HepG2 (cell line): Measurements from ENCODE around the gene GAS2. TPM values are rescaled to one million over a fixed set of nuclear protein-coding genes. Genes with fewer than 3 reads are reported as not detected.

ENCODE experiments used
- FOXK2 ChIP-seq: fragments of 450-650 bp; IDR thresholded peaks from 2 replicates; pipeline ENCODE4 v1.6.1; 2016
- FOXP1 ChIP-seq, 2 experiments: fragments of 450-650 bp in 1 of 2; IDR thresholded peaks; 2 replicates each; pipeline ENCODE4 v1.6.1; 2017 to 2018; ENCODE audit warnings: antibody characterized with exemption in 1 of 2
- HMG20A ChIP-seq: IDR thresholded peaks from 2 replicates; pipeline ENCODE4 v1.6.1; 2016; ENCODE audit warnings: borderline replicate concordance
- HMGXB3 ChIP-seq: sonication (generic); formaldehyde crosslinking; IDR thresholded peaks from 2 replicates; pipeline ENCODE4 v1.4.0; 2020; ENCODE audit warnings: missing genetic modification reagents, borderline replicate concordance
- HNF1A ChIP-seq, 2 experiments: sonication (generic) in 1 of 2; formaldehyde crosslinking in 1 of 2; IDR thresholded peaks; 2 replicates each; pipeline versions ENCODE4 v1.4.0 to v1.6.1; 2016 to 2020; ENCODE audit warnings: borderline replicate concordance in 1 of 2, low read depth in 1 of 2, mild to moderate bottlenecking in 1 of 2, missing genetic modification reagents in 1 of 2
- HNRNPL ChIP-seq: fragments of 200-400 bp; formaldehyde crosslinking; IDR thresholded peaks from 2 replicates; pipeline ENCODE4 v1.6.1; 2017; ENCODE audit warnings: mild to moderate bottlenecking, low read depth, low read length
- HOXD1 ChIP-seq: sonication (generic); formaldehyde crosslinking; IDR thresholded peaks from 2 replicates; pipeline ENCODE4 v1.5.0; 2020; ENCODE audit warnings: missing genetic modification reagents
- IRF1 ChIP-seq: sonication (generic); formaldehyde crosslinking; IDR thresholded peaks from 2 replicates; pipeline ENCODE4 v1.4.0; 2020; ENCODE audit warnings: low read depth, mild to moderate bottlenecking, missing genetic modification reagents
- MIER3 ChIP-seq: IDR thresholded peaks from 2 replicates; pipeline ENCODE4 v1.6.1; 2016; ENCODE audit warnings: missing compliant biosample characterization, borderline replicate concordance
- MYC ChIP-seq: sonication (generic); formaldehyde crosslinking; IDR thresholded peaks from 2 replicates; pipeline ENCODE4 v1.9.0; 2021; ENCODE audit warnings: missing genetic modification reagents, borderline replicate concordance
- polyA plus RNA-seq, 8 experiments: library from polyadenylated mRNA; depleted of rRNA in 3 of 8; stranded (reverse) in 7 of 8; unstranded in 1 of 8; fragments of >200 nt; fragmentation: Illumina TruSeq in 4 of 8; extraction: Trizol in 4 of 8; gene quantifications; 2 replicates each; pipeline versions ENCODE4 v1.2.1 to v1.2.3, GENCODE V29; 2011 to 2016; ENCODE audit warnings: low read depth in 4 of 8, missing spikeins in 1 of 8, mixed read lengths in 1 of 8; ENCODE audit not compliant: insufficient read depth in 1 of 8
- total RNA-seq, 5 experiments: library from RNA; depleted of rRNA; stranded (reverse); fragments of >200 nt; fragmentation: Illumina TruSeq; extraction: Trizol; gene quantifications; 2 replicates each; pipeline ENCODE4 v1.2.3, GENCODE V29; 2016; ENCODE audit warnings: low read depth in 1 of 5
- TF ChIP-seq, protein P1 (sequence below): sonication (generic); formaldehyde crosslinking; IDR thresholded peaks from 2 replicates; pipeline ENCODE4 v1.4.0; 2020; ENCODE audit warnings: missing genetic modification reagents

GAS2 gene
- total and polyA plus RNA-seq, 2 of the 13 experiments (the other 11 are each of a cell fraction or from before 2014, with no cell fraction given), result 26.0 to 85.1 TPM

- peak; percentile 96 for TF ChIP-seq HNF1A (IDR thresholded peaks at IDR 0.05; ENCODE audit: low read depth)
- peak; percentile 96; the same call in 1 of the 2 replicates for TF ChIP-seq HNF1A (CRISPR knock-in tag; IDR thresholded peaks at IDR 0.05; ENCODE audit: borderline replicate concordance)
- no peak for TF ChIP-seq HOXD1 (CRISPR knock-in tag)
- no peak for TF ChIP-seq IRF1 (CRISPR knock-in tag)
- no peak for TF ChIP-seq MYC (CRISPR knock-in tag)
- TF ChIP-seq, protein P1, sequence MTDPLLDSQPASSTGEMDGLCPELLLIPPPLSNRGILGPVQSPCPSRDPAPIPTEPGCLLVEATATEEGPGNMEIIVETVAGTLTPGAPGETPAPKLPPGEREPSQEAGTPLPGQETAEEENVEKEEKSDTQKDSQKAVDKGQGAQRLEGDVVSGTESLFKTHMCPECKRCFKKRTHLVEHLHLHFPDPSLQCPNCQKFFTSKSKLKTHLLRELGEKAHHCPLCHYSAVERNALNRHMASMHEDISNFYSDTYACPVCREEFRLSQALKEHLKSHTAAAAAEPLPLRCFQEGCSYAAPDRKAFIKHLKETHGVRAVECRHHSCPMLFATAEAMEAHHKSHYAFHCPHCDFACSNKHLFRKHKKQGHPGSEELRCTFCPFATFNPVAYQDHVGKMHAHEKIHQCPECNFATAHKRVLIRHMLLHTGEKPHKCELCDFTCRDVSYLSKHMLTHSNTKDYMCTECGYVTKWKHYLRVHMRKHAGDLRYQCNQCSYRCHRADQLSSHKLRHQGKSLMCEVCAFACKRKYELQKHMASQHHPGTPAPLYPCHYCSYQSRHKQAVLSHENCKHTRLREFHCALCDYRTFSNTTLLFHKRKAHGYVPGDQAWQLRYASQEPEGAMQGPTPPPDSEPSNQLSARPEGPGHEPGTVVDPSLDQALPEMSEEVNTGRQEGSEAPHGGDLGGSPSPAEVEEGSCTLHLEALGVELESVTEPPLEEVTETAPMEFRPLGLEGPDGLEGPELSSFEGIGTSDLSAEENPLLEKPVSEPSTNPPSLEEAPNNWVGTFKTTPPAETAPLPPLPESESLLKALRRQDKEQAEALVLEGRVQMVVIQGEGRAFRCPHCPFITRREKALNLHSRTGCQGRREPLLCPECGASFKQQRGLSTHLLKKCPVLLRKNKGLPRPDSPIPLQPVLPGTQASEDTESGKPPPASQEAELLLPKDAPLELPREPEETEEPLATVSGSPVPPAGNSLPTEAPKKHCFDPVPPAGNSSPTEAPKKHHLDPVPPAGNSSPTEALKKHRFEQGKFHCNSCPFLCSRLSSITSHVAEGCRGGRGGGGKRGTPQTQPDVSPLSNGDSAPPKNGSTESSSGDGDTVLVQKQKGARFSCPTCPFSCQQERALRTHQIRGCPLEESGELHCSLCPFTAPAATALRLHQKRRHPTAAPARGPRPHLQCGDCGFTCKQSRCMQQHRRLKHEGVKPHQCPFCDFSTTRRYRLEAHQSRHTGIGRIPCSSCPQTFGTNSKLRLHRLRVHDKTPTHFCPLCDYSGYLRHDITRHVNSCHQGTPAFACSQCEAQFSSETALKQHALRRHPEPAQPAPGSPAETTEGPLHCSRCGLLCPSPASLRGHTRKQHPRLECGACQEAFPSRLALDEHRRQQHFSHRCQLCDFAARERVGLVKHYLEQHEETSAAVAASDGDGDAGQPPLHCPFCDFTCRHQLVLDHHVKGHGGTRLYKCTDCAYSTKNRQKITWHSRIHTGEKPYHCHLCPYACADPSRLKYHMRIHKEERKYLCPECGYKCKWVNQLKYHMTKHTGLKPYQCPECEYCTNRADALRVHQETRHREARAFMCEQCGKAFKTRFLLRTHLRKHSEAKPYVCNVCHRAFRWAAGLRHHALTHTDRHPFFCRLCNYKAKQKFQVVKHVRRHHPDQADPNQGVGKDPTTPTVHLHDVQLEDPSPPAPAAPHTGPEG (CRISPR knock-in tag), result no peak
- peak; percentile 62; the same call in 1 of the 2 replicates for TF ChIP-seq HMG20A
- no peak for TF ChIP-seq FOXP1 (IDR thresholded peaks at IDR 0.05)
- peak; percentile 72; the same call in 1 of the 2 replicates for TF ChIP-seq FOXP1 (CRISPR knock-in tag; IDR thresholded peaks at IDR 0.05)
- no peak for TF ChIP-seq HMGXB3 (CRISPR knock-in tag)
- 0 out of 2 replicates have a peak, but pooled peaks have one; percentile 19 for TF ChIP-seq FOXK2
- TF ChIP-seq MIER3, result peak; percentile 48; the same call in 1 of the 2 replicates
- TF ChIP-seq HNRNPL, result no peak
These were observed 8.3 kb downstream of the GAS2 start (continued) for GRCh38 chr11:22674470-22675439.
